ENCODE results near the gene FRMD4A. TPM values are rescaled to one million over a fixed set of nuclear protein-coding genes. Genes with fewer than 3 reads are reported as not detected.

FRMD4A gene
- total RNA-seq, 1 donor from 2014 or later = 20.2 TPM

DNA sequence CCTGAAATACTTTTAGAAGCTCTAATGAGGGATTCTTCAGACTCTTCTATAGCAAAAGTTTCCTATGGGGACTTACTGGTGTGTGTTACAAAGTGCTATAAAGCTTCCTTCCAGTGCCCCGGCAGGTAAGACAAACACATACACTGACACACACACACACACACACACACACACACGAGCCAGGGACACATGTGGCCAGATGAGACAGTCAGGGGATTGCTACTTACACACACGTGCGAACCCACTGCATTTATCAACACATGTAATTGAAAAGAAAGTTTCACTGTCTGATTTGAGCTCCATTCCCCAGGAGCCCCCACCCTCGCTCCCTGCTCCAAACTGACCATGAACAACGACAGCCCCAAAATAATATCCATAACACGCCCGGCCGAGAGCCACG, 624.1 kb downstream of the FRMD4A start:
- Mint-ChIP-seq H3K27ac (peak overlapping the region; percentile 98), H3K9me3 (no peaks in the 10 kb centered on the region), H3K4me1 (peaks cover 89% of the 10 kb centered on the region), H3K36me3 (peaks cover 21% of the 10 kb centered on the region), H3K4me3 (peak overlapping the region; percentile 88), H3K27me3 (ENCODE audit: insufficient read depth, low read depth) (peaks cover 4% of the 10 kb centered on the region)
- TF ChIP-seq, protein P1, sequence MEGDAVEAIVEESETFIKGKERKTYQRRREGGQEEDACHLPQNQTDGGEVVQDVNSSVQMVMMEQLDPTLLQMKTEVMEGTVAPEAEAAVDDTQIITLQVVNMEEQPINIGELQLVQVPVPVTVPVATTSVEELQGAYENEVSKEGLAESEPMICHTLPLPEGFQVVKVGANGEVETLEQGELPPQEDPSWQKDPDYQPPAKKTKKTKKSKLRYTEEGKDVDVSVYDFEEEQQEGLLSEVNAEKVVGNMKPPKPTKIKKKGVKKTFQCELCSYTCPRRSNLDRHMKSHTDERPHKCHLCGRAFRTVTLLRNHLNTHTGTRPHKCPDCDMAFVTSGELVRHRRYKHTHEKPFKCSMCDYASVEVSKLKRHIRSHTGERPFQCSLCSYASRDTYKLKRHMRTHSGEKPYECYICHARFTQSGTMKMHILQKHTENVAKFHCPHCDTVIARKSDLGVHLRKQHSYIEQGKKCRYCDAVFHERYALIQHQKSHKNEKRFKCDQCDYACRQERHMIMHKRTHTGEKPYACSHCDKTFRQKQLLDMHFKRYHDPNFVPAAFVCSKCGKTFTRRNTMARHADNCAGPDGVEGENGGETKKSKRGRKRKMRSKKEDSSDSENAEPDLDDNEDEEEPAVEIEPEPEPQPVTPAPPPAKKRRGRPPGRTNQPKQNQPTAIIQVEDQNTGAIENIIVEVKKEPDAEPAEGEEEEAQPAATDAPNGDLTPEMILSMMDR (IDR thresholded peaks at IDR 0.05) = no peak
- TF ChIP-seq EZH2phosphoT487 (IDR thresholded peaks at IDR 0.05) (no peak), EZH2 (IDR thresholded peaks at IDR 0.05) (no peak)
- Histone ChIP-seq H2AFZ (replicated peaks) (no peak overlapping the region), H3K9ac (no peak overlapping the region), H3K4me3 (peak overlapping the region; percentile 46), H3K4me1 (peaks cover 58% of the 10 kb centered on the region), H3K9me3 (ENCODE audit: low read depth) (no peaks in the 10 kb centered on the region), H3K27ac (peak overlapping the region; percentile 83), H3F3A (ENCODE audit: low read depth) (peaks cover 29% of the 10 kb centered on the region), H3K79me2 (ENCODE audit: low read depth) (peaks cover 6% of the 10 kb centered on the region), H3K36me3 (no peaks in the 10 kb centered on the region), H4K20me1 (ENCODE audit: low read depth) (no peaks in the 10 kb centered on the region), H3K27me3 (no peaks in the 10 kb centered on the region), H3K4me2 (peak overlapping the region; percentile 76)
- no peak for DNase-seq (ENCODE audit: low spot score)

DNA sequence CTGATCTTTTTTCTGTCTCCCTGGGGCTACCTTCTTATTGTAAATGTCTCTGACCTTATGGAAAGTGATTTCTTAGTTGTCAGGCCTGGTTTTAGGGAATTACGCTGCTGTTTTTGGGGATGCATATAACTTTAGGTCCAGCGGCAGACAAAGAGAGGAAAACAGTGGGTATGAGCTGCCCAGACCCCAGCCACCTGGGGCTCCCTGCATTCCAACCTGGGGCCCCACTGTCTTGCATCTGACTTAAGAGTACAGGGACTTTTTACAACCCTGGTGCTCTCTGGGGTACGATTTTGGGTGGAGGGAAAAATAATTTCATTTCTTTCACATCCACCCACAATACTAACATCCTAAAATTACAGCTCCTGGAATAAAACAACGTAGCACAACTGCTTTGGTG, 624.5 kb downstream of the FRMD4A start:
- H3K4me3 ChIP-seq = peak overlapping the region; percentile 46
- peaks cover 25% of the 10 kb centered on the region for H3K36me3 Mint-ChIP-seq
- H3K79me2 ChIP-seq (ENCODE audit: low read depth) = peaks cover 6% of the 10 kb centered on the region
- H3K9me3 ChIP-seq (ENCODE audit: low read depth) = no peaks in the 10 kb centered on the region
- H3K36me3 ChIP-seq = no peaks in the 10 kb centered on the region
- peak overlapping the region; percentile 76 for H3K4me2 ChIP-seq
- H2AFZ ChIP-seq (replicated peaks) = no peak overlapping the region
- peak; percentile 48 for DNase-seq (ENCODE audit: low spot score)
- H3K9ac ChIP-seq = no peak overlapping the region
- peaks cover 54% of the 10 kb centered on the region for H3K4me1 ChIP-seq
- TF ChIP-seq, protein P1 (IDR thresholded peaks at IDR 0.05) = no peak
- no peak for TF ChIP-seq EZH2 (IDR thresholded peaks at IDR 0.05)
- no peak for TF ChIP-seq EZH2phosphoT487 (IDR thresholded peaks at IDR 0.05)
- peaks cover 89% of the 10 kb centered on the region for H3K4me1 Mint-ChIP-seq
- H3K9me3 Mint-ChIP-seq = no peaks in the 10 kb centered on the region
- H3K27me3 Mint-ChIP-seq (ENCODE audit: insufficient read depth, low read depth) = peaks cover 2% of the 10 kb centered on the region
- H3K27ac Mint-ChIP-seq = peak overlapping the region; percentile 98
- H3K27ac ChIP-seq = peak overlapping the region; percentile 9
- peak overlapping the region; percentile 88 for H3K4me3 Mint-ChIP-seq
- H3K27me3 ChIP-seq = no peaks in the 10 kb centered on the region
- peaks cover 29% of the 10 kb centered on the region for H3F3A ChIP-seq (ENCODE audit: low read depth)
- H4K20me1 ChIP-seq (ENCODE audit: low read depth) = no peaks in the 10 kb centered on the region

DNA sequence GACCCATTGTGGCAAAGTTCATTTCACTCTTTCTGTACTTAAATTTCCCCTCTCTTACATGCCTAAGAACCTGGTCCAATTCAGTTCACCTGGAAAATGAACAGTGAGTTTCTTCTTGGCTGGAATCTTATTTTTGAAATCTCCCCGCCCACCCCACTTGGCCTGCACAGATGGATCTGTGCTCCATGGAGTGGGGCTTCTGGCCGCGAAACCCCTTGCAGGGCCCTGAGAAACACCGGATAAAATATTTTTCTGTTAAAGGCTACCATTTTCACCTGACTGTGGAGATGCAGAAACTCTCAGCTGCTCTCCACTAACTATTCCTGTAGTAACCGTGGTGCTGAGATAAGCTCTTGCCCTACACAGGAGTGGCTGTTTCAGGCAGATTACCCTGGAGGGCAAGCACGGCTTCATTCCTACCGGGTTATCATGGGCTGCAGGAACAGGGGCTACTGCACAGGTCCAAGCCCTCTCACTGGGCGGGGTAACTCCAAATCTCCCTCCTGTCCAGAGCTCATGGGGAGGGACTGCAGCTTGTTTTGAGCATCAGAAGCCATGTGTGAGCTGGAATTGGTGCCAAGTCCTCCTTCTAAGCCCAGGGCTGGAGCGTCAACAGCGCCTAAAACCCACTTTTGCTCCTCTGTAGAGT, 625.1 kb downstream of the FRMD4A start:
- no peak overlapping the region for H3K9ac ChIP-seq
- H3K36me3 Mint-ChIP-seq = peaks cover 26% of the 10 kb centered on the region
- peaks cover 2% of the 10 kb centered on the region for H3K27me3 Mint-ChIP-seq (ENCODE audit: insufficient read depth, low read depth)
- peak overlapping the region; percentile 46 for H3K4me3 ChIP-seq
- no peak for DNase-seq (ENCODE audit: low spot score)
- H3K4me1 ChIP-seq = peaks cover 52% of the 10 kb centered on the region
- peak overlapping the region; percentile 9 for H3K27ac ChIP-seq
- H3K27me3 ChIP-seq = no peaks in the 10 kb centered on the region
- H3F3A ChIP-seq (ENCODE audit: low read depth) = peaks cover 29% of the 10 kb centered on the region
- no peaks in the 10 kb centered on the region for H3K9me3 Mint-ChIP-seq
- H3K27ac Mint-ChIP-seq = peak overlapping the region; percentile 98
- H3K4me2 ChIP-seq = peak overlapping the region; percentile 76
- H2AFZ ChIP-seq (replicated peaks) = no peak overlapping the region
- TF ChIP-seq EZH2phosphoT487 (IDR thresholded peaks at IDR 0.05) (no peak), EZH2 (IDR thresholded peaks at IDR 0.05) (no peak)
- TF ChIP-seq, protein P1 (IDR thresholded peaks at IDR 0.05) = no peak
- H4K20me1 ChIP-seq (ENCODE audit: low read depth) = no peaks in the 10 kb centered on the region
- no peaks in the 10 kb centered on the region for H3K9me3 ChIP-seq (ENCODE audit: low read depth)
- peaks cover 85% of the 10 kb centered on the region for H3K4me1 Mint-ChIP-seq
- H3K79me2 ChIP-seq (ENCODE audit: low read depth) = peaks cover 6% of the 10 kb centered on the region
- peak overlapping the region; percentile 88 for H3K4me3 Mint-ChIP-seq
- H3K36me3 ChIP-seq = no peaks in the 10 kb centered on the region

All from neural progenitor cell (in vitro differentiated cells).